ENCODE data around the gene KDELR1. TPM values are rescaled to one million over a fixed set of nuclear protein-coding genes. Genes with fewer than 3 reads are reported as not detected.

Gene KDELR1
- total RNA-seq, 1 donor from 2014 or later: 275 TPM

DNA sequence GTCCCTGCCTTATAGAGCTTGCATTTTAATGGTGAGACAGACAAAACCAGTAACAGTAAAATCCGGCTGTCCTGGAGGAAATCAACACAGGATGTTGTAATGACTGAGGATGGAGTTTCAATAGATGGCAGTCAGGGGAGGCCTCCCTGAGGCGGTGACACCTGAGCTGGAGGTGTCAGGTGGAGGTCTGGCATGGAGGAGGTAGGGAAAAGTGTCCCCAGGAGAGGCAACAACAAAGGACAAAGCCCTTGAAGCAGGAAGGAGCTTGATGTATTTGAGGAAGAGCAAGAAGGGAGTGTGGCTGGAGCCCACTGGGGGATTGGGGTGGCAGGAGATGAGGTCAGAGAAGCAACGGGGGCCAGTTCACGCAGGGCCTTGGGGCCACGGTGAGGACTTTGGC lies 9.9 kb upstream of the KDELR1 start:
- Mint-ChIP-seq H3K9me3 (ENCODE audit: unreplicated experiment) (no peaks in the 10 kb centered on the region), H3K27ac (ENCODE audit: unreplicated experiment) (no peak overlapping the region), H3K4me1 (ENCODE audit: unreplicated experiment) (peaks cover 22% of the 10 kb centered on the region), H3K36me3 (ENCODE audit: unreplicated experiment) (no peaks in the 10 kb centered on the region), H3K27me3 (ENCODE audit: unreplicated experiment) (peaks cover 8% of the 10 kb centered on the region), H3K4me3 (ENCODE audit: unreplicated experiment) (no peak overlapping the region)
- DNase-seq (ENCODE audit: extremely low spot score, unreplicated experiment): no peak
- TF ChIP-seq CTCF (IDR thresholded peaks at IDR 0.05): no peak

- no peaks in the 10 kb centered on the region for H3K9me3 Mint-ChIP-seq (ENCODE audit: unreplicated experiment)
- H3K27ac Mint-ChIP-seq (ENCODE audit: unreplicated experiment): peak overlapping the region; percentile 76
- H3K4me3 Mint-ChIP-seq (ENCODE audit: unreplicated experiment): peak overlapping the region; percentile 64
- H3K4me1 Mint-ChIP-seq (ENCODE audit: unreplicated experiment): peaks cover 32% of the 10 kb centered on the region
- no peak for TF ChIP-seq CTCF (IDR thresholded peaks at IDR 0.05)
- no peaks in the 10 kb centered on the region for H3K36me3 Mint-ChIP-seq (ENCODE audit: unreplicated experiment)
- peaks cover 10% of the 10 kb centered on the region for H3K27me3 Mint-ChIP-seq (ENCODE audit: unreplicated experiment)
- DNase-seq (ENCODE audit: extremely low spot score, unreplicated experiment): no peak
Observed at GRCh38 chr19:48400018-48400742, 8.8 kb upstream of the KDELR1 start.

GRCh38 chr19:48398375-48399235 lies 7.3 kb upstream of the KDELR1 start:
- Mint-ChIP-seq H3K27ac (ENCODE audit: unreplicated experiment) (peak overlapping the region; percentile 72), H3K4me1 (ENCODE audit: unreplicated experiment) (peaks cover 41% of the 10 kb centered on the region), H3K4me3 (ENCODE audit: unreplicated experiment) (peak overlapping the region; percentile 55), H3K36me3 (ENCODE audit: unreplicated experiment) (no peaks in the 10 kb centered on the region), H3K9me3 (ENCODE audit: unreplicated experiment) (no peaks in the 10 kb centered on the region), H3K27me3 (ENCODE audit: unreplicated experiment) (peaks cover 10% of the 10 kb centered on the region)
- no peak for TF ChIP-seq CTCF (IDR thresholded peaks at IDR 0.05)
- DNase-seq (ENCODE audit: extremely low spot score, unreplicated experiment): peak; percentile 94

- H3K9me3 Mint-ChIP-seq (ENCODE audit: unreplicated experiment): no peaks in the 10 kb centered on the region
Observed at GRCh38 chr19:48398102-48398374, 6.7 kb upstream of the KDELR1 start.

More at GRCh38 chr19:48398102-48398374, 6.7 kb upstream of the KDELR1 start:
- H3K27me3 Mint-ChIP-seq (ENCODE audit: unreplicated experiment): peaks cover 10% of the 10 kb centered on the region
- no peak for DNase-seq (ENCODE audit: extremely low spot score, unreplicated experiment)
- H3K4me3 Mint-ChIP-seq (ENCODE audit: unreplicated experiment): peak overlapping the region; percentile 83
- H3K4me1 Mint-ChIP-seq (ENCODE audit: unreplicated experiment): peaks cover 41% of the 10 kb centered on the region
- no peaks in the 10 kb centered on the region for H3K36me3 Mint-ChIP-seq (ENCODE audit: unreplicated experiment)
- TF ChIP-seq CTCF (IDR thresholded peaks at IDR 0.05): no peak
- peak overlapping the region; percentile 68 for H3K27ac Mint-ChIP-seq (ENCODE audit: unreplicated experiment)
